GM21786 (cell line): Measurements from ENCODE around the gene EPB41L2.

Experiments used
- ATAC-seq: cut with Tn5 transposase; IDR thresholded peaks from one replicate; pipeline ENCODE4 v1.9.1; 2021; ENCODE audit not compliant: unreplicated experiment

Gene EPB41L2

GRCh38 chr6:130873746-130874145, 189.3 kb downstream of the EPB41L2 start:
- no peak for ATAC-seq

DNA sequence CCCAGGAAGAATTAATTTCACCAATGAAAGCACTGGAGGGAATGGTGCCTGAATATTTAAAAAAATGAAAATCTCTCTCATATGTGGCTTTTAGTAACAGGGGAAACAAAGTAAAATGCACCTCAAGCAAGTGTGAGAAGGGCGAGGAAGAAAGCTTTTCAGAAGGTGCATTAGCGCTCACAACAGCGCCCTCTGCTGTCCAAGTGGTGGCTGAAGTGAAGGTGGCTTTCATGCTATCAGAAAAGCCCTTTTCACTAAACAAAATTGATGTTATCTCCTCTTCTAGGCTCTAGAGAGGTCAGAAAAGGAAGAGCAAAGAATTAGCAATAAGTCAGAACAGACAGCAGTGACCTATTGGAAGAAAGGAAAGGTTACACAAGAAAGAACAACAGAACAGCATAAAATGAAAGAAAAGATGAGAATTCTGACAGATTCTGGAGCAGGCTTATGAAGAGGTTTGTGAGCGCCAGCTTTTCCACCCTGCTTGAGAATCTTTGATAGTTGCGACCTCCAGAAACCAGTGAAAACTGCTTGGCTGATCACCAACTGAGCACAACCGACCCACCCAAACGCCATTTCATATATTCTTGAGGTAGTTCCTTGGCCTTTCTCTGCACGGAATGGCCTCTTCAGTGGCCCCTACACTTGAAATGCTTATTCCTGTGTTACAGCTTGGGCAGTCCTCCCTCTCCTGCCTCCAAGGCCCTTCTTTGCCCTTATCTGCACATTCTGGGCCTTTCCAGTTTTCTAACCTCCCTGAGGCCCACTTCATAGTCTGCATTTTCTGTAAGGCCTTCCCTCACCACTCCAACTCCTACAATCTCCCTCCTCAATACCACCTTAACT, 190.6 kb downstream of the EPB41L2 start:
- ATAC-seq, result peak; percentile 65

GRCh38 chr6:130870179-130870880, 192.7 kb downstream of the EPB41L2 start:
- no peak for ATAC-seq

DNA sequence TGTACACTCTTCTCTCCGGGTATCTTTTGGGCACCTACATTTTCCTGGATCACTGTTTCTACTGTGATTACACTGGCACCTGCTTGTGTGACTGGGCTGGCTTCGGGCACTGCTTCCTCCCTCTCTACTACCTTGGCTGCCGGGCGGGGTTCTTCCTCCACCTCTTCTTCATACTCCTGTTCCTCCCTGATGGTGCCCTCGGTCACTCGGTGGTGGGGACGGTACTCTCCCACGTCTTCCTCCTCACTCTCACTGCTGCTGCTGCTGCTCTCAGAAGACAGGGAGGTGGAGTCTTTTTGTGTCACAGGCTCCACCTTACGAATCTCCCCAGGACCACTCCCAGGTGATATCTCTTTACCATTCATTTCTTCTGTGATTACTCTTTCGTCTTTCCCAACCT, 193.4 kb downstream of the EPB41L2 start:
- no peak for ATAC-seq

DNA sequence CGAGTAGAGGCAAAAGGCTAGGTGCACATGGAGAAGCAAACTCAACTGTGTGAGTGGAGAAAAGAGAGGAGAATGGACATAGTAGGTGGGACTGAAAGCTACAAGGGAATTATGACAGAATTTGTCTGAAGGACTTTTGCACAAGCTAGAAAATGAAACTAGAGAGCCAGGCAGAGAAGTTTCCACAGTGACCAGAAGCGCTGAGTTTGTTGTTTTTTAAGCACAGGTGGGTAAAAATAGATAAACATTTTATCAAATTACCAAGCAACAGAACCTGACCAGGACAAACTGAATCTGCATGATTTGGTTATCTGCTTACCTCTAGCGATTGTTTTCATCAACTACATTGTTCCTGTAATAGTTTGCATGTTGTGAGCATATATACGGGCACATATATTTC, 197.3 kb downstream of the EPB41L2 start:
- no peak for ATAC-seq

- no peak for ATAC-seq
Observed at GRCh38 chr6:130864344-130864743, 198.7 kb downstream of the EPB41L2 start.

DNA sequence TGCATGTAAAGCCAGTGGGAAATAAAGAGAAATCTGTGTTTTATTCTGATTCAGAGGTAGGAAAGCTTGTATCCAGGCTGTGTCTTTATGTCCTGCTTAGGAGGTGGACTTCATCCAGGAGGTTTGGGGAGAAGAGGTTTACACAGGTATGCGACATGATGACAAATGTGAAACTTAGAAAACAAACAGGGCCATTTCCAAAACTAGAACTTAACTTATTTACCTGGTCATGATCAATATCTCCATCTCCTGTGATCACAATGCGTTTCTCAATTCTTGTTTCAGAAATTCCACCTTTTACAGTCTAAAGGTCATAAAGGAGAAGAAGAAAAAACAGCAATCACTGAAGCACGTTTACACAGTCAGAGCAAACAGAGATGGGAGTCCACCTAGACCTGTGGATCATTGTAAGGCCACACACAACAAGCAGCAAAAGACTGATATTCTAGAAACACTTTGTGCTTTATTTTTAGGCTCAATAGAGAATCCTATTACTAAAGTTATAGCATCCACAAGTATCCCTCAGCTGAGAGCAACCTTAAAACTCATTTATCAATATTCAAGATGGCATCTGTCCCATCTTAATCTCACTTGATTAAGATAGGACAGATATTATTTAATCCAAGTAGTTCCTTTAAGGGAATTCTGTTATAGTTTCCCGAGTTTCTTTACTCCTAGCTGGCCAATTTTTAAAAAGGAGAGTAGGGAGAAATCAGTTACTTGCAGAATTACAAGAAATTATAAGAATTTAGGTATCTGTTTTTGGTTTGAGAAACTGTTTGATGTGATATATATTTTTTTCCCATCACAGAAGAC, 199.4 kb downstream of the EPB41L2 start:
- no peak for ATAC-seq

DNA sequence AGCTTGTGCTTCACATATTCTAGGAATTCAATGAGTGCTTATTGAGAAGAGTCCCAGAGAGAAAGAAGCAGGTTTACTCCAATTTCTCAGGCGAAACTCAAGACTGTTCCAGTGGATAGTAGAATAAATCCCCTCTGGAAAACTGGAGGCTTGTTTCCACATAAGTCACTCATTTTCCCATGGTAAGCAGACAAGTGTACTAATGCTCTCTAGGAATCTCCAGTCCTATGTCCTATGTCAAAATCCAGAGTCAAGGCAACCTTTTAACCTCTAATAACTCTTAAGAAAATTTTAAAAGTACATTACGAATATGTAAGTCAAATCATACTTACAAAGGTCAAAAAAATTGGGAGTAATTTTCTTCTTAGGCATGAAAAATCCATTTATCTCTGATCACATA, 200.7 kb downstream of the EPB41L2 start:
- ATAC-seq, result no peak

DNA sequence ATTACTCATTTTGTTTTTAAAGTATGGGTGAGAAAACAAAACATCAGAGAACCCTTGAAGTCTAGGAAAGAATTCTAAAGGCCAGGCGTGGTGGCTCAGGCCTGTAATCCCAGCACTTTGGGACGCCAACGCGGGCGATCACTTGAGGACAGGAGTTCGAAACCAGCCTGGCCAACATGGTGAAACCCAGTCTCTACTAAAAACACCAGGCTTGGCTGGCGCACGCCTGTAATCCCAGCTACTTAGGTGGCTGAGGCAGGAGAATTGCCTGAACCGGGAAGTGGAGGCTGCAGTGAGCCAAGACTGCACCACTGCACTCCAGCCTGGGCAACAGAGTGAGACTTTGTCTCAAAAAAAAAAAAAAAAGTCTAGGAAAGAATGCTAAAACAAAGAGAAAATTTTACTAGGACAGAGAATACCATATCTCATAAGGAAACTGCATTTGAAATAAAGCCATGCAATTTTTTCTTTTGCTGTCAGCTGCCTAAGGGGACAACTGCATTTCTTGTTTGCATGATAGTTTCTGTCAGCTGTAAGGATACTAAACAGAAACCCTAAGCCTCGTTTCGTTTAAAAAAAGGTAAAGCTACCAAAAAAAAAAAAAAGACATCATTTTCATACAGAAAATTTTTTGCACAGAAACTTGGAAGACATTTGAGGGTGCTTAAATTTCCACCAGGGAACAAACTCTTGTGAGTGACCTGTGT, 203.7 kb downstream of the EPB41L2 start:
- ATAC-seq, result no peak

DNA sequence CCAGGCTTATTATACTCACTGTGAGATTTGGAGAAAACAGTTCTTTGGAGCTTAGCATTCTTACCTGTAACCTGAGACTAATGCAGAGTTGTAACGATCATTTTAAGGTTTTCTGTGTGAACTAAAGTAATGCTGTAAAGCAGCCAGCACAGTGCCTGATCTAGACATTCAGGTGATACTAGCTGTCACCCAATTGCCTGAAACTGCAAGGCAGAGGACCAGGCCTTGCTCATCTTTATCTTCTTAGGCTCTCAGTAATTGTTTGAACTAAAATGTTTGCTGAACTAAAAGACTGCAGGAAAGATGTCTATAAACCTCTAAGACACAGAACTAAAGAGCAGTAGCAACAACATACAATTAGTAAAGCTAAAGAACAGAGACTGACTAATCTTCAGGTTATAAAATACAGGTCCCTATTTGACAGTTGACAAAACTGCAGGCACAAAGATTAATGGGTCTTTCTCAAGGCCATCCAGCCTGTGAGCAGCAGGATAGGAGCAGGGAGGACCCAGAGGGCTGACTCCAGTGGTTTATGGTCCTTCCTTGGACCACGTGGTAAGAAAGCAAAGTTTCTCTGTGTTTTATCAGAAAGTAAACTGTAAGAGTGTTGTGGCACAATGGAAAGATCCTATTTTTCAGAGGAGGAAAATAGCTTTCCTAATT, 204.4 kb downstream of the EPB41L2 start:
- no peak for ATAC-seq

DNA sequence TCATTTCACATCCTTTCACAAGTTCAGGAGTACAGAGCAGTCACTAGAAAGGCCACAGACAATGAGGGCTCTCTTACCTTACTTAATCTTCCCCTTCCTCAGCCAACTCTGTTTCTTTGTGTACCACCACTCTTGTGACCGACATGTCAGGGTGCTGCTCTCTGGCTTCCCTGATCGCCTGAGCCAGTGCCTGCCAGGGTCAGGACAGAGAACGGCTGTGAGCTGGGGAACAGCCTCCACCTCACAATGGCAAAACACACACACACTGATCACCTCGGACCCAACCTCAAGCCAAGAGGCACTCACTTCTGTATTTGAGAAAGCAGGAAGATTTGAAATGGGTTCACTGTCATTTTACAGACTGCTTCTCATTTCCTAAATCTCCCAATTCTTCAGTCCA, 205.0 kb downstream of the EPB41L2 start:
- no peak for ATAC-seq

DNA sequence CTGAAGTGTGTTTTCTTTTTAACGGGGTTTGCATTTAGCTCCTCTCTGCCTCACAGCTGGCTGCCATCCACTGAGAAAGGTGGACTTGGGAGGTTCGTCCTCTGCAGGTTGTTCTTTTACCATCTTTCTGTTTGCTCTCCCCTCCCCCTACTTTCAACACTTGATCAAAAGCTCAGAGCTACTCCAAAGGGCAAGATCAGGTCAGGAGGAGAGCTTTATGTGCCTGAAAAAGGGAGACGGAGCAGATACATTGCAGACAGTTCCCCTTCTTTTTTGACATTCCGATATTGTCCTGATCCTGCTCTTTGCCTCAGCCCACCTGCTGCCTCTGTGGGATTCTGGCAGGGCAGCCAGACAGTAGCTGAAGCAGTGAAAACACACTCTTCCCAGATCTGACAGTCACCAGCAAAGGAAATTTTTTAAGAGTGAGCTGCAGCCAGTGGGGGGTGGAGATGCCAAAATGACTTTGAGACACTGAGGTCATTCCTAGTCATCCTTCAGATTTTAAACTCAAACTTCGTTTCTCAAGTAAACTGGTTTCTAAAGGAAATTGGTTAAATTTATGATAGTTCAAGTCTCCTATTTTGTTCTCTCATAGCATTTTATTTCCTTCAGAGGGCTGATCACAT, 209.4 kb downstream of the EPB41L2 start:
- ATAC-seq, result no peak

DNA sequence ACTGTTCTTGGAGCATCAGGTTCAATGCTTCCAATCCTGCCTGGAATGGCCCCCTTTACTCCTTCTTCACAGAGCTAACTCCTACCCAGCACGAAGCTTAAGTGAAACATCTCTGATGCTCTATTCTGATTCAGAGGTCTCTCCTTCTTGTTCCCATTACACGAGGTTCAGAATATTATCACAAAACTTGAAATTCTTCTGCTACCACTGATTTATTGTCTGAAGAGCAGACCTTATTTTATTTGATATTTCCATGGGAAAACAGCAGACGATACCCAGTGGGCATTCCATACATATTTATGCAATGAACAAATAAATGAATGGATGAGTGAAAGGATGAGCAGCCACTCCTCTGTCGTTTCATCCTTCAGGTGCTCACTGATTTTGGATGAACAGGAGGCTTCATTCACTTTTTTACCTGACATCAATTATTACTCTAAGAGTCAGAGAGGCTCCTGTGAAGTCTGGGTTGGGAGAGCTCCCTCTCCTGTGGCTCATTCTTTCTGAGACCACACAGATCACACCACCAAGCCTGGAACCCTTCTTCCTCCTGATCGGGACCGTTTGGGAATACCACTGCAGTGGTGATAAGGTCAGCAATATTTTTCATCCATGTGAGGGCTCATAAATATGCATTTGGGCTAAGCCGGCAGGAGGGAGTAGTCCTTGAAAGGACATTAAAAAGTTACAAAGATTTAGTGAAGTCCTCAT, 210.0 kb downstream of the EPB41L2 start:
- no peak for ATAC-seq

DNA sequence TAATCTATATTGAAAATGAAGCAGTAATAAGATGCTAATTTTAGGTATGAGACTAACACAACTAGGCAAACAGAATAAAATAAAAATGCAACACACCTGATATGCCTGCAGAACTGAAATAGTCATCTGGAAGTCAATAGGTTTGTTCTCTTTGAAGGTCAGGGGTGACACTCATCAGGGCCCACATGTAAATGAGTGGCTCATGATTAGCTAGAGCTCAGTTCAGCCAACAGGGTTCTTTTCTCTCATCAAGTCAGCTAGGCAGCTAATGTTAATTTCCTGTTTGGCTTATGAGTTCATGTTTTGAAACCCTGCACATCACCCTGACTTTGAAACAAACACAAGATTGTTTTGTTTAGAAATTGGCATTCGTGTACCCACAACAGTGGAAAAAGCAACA, 212.0 kb downstream of the EPB41L2 start:
- no peak for ATAC-seq

GRCh38 chr6:130849594-130849993, 213.5 kb downstream of the EPB41L2 start:
- ATAC-seq, result no peak

GRCh38 chr6:130848945-130849344, 214.1 kb downstream of the EPB41L2 start:
- peak; percentile 84 for ATAC-seq

GRCh38 chr6:130847001-130847910, 215.8 kb downstream of the EPB41L2 start:
- no peak for ATAC-seq

DNA sequence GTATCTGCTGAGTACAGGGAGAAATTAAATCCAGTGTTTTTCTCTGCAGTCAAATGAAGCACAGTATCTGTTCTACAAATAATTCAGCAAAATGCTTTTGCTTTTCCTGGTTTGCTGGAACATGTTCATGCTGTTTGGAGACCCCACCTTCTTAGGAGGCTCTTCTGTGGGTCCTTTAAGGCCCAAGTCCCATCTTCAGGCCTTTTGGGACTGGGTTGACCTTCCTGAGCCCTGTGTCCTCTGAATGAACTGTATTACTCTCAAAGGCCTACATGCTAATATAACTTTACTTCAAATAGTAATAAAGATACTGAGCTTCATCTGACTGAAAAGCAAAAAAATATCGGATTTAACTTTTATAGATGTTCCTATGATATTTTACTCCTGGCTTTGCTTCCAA, 216.5 kb downstream of the EPB41L2 start:
- ATAC-seq, result no peak
